IPS DF 19.7 (cell line): ENCODE data around the gene NDUFB10.

Experiments used
- DNase-seq: peaks from one replicate; pipeline ENCODE4 v3.0.0-alpha.2; 2013; ENCODE audit warnings: low read depth, low spot score

NDUFB10 gene

DNA sequence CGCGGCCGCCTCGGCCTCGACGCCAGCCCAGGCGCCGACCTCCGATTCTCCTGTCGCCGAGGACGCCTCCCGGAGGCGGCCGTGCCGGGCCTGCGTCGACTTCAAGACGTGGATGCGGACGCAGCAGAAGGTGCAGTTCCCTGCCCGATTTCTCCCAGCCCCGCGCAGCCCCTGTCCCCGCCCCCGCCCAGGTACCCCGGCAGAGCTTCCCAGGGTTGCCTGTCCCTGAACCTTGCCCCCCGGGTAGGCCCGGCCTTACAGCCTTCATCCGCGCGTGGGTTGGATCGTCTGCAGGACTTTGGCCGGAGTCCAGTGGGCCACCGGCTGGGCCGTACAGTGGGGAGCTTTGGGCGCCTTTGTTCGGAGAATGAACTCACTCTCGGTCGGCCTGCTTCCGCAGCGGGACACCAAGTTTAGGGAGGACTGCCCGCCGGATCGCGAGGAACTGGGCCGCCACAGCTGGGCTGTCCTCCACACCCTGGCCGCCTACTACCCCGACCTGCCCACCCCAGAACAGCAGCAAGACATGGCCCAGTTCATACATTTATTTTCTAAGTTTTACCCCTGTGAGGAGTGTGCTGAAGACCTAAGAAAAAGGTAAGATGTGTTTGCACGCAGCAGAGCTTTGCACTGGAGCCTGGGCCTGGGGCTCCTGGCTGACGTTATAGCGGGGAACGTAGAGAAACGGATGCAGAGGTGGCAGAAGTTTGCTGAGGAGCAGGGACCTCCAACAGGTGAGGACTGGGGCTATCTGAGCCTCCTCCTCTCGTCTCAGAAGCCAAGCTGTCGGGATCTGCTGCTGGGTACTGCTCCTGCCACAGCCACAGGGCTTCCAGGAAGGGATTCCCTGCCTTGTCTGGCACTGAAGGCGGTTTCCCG is 25.2 kb downstream of the NDUFB10 start:
- DNase-seq, result no peak

DNA sequence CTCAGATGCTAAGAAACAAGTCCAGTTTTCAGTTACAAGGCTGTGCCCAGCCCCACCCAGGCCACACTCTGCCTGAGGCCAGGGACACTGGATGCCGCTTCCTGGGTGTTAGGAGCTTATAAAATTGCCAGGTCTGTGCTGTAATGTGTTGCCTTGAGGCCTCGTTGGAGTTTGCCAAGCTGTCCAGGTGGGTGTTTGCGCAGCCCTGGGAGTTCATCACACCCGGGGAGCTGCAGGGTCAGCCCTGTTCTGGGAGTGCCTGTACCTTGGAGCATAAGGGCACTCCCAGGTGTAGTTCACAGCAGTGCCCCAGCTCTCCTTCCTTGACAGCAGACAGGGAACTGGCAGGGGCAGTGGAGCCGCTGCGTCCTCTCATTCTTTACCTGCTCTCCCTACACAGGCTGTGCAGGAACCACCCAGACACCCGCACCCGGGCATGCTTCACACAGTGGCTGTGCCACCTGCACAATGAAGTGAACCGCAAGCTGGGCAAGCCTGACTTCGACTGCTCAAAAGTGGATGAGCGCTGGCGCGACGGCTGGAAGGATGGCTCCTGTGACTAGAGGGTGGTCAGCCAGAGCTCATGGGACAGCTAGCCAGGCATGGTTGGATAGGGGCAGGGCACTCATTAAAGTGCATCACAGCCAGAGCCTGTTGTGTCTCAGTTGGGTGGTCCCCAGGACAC is 26.3 kb downstream of the NDUFB10 start:
- no peak for DNase-seq

- DNase-seq, result no peak
Observed at GRCh38 chr16:1987198-1987597, 27.9 kb downstream of the NDUFB10 start.

DNA sequence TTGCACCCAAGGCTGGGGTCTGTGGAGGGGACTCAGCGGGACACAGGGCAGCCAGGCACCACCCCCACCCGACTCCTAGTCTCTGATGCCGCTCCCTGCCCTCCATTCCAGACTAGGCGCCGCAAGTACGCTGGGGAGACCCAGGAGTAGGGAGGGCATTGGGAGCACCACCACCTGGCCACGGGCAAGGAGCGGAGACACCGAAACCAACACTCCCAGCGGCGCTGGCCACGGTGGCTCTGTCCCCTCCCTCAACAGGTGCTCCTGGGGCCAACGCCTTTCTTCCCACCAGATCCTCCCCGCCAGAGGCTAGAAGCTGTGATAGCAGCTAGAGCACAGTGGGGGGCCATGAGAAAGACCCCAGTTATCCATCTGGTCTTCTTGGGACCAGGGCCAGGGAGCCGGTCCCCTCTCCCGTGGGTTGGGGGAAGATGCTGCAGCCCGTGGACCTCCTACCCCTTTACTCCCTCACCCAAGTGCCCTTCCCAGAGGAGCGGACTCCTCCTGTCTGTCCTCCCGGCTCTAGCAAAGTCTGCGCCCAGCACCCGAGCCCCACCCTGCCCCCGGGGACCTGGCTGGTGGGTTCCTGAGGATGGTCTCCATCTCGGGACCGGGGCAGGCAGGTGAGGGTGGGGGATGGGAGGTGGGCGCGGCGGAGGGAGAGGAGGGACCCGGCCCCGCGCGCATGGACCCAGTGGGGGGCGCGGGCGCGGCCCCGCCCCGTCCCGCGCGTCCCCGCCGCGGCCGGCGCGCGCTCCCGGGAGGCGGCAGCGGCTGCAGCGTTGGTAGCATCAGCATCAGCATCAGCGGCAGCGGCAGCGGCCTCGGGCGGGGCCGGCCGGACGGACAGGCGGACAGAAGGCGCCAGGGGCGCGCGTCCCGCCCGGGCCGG is 30.1 kb downstream of the NDUFB10 start, which contains the start of gene SYNGR3:
TSS of gene SYNGR3 (plus strand) at position 762 of the 892 bp plus-strand sequence. CDS start 133 bp downstream, outside the sequence.
- DNase-seq, result no peak

DNA sequence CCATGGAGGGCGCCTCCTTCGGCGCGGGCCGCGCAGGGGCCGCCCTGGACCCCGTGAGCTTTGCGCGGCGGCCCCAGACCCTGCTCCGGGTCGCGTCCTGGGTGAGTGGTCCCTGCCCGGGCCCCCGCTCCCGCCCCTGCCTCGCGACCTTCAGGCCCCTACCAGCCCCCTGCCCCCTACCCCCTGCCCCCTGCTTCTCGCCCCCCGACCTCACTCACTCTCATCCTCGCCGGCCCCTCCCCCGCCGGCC is 30.7 kb downstream of the NDUFB10 start:
- no peak for DNase-seq

DNA sequence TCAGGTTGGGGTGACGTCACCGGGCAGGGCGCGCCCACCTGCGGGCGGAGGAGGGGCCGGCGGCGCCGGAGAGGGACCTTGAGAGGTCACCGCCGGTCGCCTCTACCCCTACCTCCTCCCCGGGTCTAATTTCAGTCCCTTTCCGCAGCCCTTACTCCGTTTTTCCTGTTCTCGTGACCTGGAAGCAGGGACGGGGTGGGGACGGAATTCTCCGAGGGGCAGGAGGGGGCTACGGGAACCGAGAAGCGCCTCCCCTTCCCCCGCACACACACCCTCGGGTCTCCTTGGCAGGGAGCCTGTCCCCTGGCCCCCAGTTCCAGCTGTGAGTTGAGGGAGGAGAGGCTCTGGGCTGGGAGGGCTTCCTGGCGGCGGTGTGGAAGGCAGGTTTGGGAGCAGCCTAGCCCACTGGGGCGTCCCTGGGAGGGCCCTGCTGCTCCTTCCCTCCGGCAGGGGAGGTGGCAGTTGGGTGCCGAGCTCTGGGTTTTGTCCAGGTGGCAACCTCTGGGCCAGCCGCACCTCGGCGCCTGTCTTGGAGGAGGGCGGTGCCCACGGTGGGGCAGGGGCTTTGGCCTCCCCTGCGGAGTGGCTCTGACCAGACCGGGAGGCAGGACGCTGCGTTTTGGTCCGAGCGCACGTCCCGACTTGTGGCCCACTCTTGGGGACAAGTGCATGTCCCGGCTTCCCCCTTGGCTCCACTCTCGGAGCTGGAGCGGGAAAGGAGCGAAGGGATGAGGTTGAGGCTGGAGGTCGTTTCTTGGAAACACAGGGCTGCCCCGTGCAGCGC is 31.2 kb downstream of the NDUFB10 start:
- DNase-seq, result no peak

DNA sequence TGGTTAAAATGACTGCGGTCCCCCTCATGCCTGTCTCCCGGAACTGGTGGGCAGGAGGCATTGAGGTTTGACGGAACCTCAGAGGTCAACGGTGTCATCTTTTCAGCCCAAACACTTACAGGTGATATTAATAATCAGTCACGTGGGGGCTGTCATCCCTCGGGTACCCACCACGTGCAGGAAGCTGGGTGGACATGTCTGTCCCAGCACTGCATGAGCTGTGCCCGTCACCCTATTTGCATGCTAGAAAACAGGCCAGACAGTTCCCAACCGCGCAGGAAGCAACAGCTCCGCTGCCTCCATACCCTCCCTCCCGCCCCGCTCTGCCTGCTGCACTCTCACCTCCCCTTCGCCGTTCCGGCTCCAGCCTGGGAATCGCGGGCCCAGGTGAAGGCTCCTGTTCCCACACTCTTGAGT is 31.8 kb downstream of the NDUFB10 start:
- DNase-seq, result no peak

GRCh38 chr16:1991588-1991947 is 32.2 kb downstream of the NDUFB10 start:
- DNase-seq, result no peak

- no peak for DNase-seq
Observed at GRCh38 chr16:1991948-1992703, 32.8 kb downstream of the NDUFB10 start.

DNA sequence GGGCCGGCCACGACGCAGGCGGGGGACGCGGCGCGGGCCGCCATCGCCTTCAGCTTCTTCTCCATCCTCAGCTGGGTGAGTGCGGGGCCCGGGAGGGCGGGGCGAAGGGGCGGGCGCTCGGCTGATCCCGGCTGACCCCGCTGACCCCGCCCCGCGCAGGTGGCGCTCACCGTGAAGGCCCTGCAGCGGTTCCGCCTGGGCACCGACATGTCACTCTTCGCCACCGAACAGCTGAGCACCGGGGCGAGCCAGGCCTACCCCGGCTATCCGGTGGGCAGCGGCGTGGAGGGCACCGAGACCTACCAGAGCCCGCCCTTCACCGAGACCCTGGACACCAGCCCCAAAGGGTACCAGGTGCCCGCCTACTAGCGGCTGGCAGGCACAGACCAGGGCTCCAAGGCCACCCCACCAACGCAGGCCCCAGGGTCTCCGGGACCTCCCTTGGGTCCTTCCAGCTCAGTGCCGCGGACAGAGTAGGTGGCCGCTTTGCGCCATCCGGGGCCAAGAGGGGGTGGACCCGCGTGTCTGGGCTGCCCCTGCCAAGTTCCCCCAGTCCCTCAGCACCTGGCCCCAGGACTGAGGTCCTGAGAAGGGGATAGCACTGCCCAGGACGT is 33.5 kb downstream of the NDUFB10 start:
- DNase-seq, result no peak

- DNase-seq, result no peak
Observed at GRCh38 chr16:1993731-1994131, 34.4 kb downstream of the NDUFB10 start.

DNA sequence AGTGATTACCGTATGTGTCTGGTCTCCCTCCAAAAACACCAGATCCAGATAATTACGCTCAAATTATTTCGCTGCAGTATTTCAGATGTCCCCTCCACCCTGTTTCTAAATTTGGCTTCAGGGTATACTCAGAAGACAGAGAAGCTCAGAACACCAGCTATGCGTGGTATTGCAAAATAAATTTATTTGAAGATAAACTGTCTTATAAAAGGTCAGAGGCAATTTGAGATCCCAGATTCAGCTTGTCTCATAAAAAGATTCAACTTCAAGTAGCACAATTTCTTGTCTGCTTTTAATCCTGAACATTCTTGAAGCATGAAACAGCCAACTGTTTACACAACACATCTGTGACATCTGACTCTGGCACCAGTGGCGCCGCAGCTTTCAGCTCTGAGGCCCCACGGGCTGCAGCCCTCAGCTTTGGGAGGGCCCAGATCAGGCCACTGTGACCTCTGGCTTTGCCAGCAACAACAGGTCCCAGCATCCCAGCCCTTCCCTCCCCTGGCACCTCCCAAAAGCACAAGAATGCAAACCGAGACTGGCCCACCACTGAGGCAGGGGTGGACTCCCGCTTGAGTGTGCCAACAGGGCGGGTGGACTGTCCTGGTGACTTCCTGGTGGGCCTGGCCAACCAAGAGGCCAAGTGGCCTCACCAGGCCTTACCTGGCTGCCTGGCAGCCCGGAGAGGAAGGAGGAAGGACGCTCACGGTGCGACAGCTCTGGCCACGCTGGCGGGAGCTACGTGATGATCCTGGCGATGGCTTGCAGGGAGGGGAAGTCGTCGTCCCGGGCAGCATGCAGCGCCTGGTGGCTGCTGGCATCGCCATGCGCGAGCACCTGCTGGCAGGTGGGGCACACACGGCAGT is 38.4 kb downstream of the NDUFB10 start:
- no peak for DNase-seq

DNA sequence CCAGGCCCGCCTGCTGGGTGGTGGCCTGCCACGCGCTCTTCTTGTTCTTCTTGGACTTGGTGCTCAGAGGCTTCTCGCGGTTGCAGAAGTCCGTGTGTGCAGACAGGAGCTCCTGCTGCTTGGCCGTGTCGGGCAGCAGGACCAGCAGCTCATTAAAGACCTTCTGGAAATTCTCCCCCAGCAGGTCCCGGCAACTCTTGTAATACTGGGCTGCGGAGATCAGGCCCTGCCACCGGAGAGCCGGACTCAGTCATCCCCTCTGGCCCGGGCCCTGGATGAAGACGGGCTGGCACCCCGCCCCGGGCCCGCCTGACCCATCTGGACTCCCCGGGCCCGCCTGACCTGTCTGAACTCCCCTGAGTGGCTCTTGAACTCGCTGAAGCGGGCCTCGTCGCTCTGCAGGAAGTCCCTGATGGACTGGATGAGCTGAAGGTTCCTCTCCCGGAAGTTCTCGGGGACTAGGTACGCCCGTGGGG is 39.1 kb downstream of the NDUFB10 start:
- DNase-seq, result no peak

GRCh38 chr16:1998852-1999801 is 39.8 kb downstream of the NDUFB10 start:
- DNase-seq, result no peak

DNA sequence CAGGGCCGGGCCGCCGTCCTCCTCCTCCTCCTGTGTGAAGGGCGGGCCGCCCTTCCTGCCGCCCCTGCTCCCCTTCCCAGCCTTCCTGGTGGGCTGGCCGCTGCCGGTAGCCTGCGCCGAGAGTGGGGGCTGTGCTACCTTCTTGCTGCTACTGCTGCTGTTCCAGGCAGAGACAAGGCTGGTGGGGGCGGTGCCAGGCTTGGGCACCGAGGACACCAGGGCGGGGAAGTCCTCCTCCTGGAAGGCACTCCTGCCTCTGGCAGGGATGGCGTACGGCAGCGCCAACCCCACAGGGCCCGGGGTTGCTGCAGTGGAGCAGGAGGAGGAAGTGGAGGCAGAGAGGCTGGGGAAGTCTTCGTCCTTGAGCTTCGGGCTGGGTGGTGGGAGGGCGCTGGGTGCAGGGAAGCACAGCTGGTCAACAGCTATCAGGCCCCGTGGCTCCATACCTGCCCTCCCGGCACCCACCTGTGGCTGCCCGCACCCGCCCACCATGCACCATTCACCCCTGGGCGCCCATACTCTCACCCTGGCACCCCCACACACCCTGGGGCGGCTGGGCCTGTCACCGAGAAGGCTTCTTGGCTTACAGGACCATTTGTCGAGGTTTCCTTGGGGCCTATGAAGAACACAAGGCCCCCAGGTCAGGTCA is 40.7 kb downstream of the NDUFB10 start:
- no peak for DNase-seq

GRCh38 chr16:2001035-2001434 is 41.7 kb downstream of the NDUFB10 start:
- no peak for DNase-seq
